Keratinocyte (primary cell): ENCODE measurements around the gene NRG3.

Experiments used
- CTCF ChIP-seq, 3 experiments: IDR thresholded peaks in 1 of 3; conservative IDR thresholded peaks in 1 of 3; optimal IDR thresholded peaks in 1 of 3; 2 replicates in 2 of 3; 3 replicates in 1 of 3; pipeline versions ENCODE3 to v1.5.1; 2011; ENCODE audit warnings: low read length in 3 of 3, mild to moderate bottlenecking in 3 of 3, moderate library complexity in 2 of 3, control low read depth in 1 of 3, inconsistent platforms in 1 of 3; ENCODE audit not compliant: insufficient read depth in 2 of 3; ENCODE audit errors: extremely low read depth in 1 of 3
- EZH2 ChIP-seq: IDR thresholded peaks from one replicate; pipeline ENCODE4 v1.6.1; 2012; ENCODE audit warnings: inconsistent platforms, mild to moderate bottlenecking, low read length, moderate library complexity

- no peak for TF ChIP-seq EZH2
- no peak for TF ChIP-seq CTCF (optimal IDR thresholded peaks at IDR 0.05 in 1 of 3, IDR thresholded peaks at IDR 0.05 in 1 of 3, conservative IDR thresholded peaks at IDR 0.05 in 1 of 3; ENCODE audit: extremely low read depth in 1 of 3, insufficient read depth in 2 of 3, low read length in 3 of 3)
These were observed 8.2 kb upstream of the NRG3 start for GRCh38 chr10:81866753-81867152.
